ENCODE data around the gene ADAMTS15. TPM values are rescaled to one million over a fixed set of nuclear protein-coding genes. Genes with fewer than 3 reads are reported as not detected.

Gene ADAMTS15
- total RNA-seq, 1 donor, result 2.2 TPM

DNA sequence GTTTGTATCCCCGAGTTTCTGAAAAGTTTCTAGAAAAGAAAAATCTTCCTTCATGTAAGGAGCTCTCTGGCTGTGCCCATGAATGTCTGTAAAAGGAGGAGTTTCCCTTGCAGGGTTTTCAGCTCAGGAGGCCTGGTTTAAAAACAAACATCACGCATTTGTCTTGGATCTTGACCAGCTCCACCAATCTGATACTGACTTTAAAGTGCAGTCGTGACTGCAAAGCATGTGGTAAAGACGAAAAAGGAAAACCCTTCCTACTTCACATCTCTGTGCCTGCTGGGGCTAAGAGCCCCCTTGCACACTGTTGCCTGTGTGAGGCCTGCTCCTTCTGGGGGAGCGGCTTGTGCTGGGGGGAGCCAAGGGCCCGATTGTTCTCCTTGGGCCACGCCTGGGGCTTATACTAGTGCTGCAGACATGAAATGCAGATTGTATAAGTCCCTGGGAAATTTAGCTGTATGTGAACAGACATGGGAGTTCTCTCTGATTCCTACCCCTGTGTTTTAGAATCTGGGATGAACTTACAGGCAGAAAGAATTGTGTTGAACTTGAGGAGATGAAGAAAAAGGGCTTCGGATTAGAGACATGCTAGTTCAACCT, 62.1 kb downstream of the ADAMTS15 start:
- no peak overlapping the region for H3K4me3 ChIP-seq (ENCODE audit: low read depth, low read length)
- peak; percentile 52 for DNase-seq (ENCODE audit: low read depth)
- TF ChIP-seq, protein P1, sequence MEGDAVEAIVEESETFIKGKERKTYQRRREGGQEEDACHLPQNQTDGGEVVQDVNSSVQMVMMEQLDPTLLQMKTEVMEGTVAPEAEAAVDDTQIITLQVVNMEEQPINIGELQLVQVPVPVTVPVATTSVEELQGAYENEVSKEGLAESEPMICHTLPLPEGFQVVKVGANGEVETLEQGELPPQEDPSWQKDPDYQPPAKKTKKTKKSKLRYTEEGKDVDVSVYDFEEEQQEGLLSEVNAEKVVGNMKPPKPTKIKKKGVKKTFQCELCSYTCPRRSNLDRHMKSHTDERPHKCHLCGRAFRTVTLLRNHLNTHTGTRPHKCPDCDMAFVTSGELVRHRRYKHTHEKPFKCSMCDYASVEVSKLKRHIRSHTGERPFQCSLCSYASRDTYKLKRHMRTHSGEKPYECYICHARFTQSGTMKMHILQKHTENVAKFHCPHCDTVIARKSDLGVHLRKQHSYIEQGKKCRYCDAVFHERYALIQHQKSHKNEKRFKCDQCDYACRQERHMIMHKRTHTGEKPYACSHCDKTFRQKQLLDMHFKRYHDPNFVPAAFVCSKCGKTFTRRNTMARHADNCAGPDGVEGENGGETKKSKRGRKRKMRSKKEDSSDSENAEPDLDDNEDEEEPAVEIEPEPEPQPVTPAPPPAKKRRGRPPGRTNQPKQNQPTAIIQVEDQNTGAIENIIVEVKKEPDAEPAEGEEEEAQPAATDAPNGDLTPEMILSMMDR (IDR thresholded peaks at IDR 0.05; ENCODE audit: insufficient read depth, low read depth, low read length), result no peak

DNA sequence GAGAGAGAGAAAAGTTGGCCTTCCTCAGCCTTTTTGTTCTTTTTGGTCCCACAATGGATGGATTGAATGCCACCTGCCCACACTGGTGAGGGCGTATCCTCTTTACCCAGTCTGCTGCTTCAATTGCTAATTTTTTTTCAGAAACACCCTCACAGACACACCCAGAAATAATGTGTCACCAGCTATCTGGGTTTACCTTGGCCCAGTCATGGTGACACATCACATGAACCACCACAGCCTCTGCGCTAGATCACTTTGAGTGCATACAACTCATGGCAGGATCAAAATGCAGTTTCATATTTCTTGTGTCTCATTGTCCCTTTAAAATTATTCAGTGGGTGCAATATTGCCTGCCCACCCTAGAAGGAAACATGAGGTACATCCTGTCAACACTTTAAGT, 63.3 kb downstream of the ADAMTS15 start:
- no peak for DNase-seq (ENCODE audit: low read depth)
- H3K4me3 ChIP-seq (ENCODE audit: low read depth, low read length), result no peak overlapping the region
- TF ChIP-seq, protein P1 (IDR thresholded peaks at IDR 0.05; ENCODE audit: insufficient read depth, low read depth, low read length), result no peak

DNA sequence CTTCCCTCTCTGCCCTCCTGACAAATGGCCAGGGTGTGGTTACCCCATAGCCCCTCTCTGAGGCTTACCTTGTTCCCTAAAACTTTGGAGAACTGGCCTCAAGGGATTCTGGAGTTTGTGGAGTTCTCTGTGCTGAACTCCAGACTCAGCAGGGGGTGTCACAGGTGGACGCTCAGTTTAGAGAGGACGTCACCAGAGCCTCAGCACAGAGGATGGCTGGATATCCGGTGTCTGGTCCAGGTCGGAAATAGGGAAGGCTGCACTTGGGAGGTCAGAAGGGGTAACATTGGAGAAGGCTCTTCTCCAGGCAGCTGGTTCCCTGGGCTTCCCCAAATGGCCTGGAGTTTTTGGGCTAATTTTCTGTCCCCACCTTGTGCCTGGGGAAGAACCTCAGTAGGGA, 64.2 kb downstream of the ADAMTS15 start:
- TF ChIP-seq, protein P1 (IDR thresholded peaks at IDR 0.05; ENCODE audit: insufficient read depth, low read depth, low read length), result no peak
- DNase-seq (ENCODE audit: low read depth), result no peak

DNA sequence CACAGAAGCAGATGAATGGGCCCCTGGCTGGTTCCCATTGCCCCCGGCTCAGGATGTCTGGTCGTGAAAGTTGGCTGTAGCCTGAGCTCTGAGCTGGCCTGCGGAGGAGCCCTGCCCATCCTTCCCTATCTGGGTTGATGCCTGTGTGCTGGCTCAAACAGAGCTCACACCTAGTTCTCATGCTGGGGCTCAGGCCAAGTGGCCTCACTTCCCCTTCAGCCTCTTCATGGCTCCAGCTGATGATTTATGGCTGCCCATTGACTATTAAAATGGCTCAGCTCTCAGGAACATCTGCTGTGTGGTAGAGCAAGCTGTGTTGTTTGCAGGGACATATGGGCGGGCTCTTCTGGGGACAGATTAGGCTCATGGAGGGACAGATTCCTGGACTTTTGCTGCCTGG, 64.7 kb downstream of the ADAMTS15 start:
- DNase-seq (ENCODE audit: low read depth), result peak; percentile 67
- no peak overlapping the region for H3K4me3 ChIP-seq (ENCODE audit: low read depth, low read length)
- TF ChIP-seq, protein P1 (IDR thresholded peaks at IDR 0.05; ENCODE audit: insufficient read depth, low read depth, low read length), result no peak

More for the DNA sequence above, 64.2 kb downstream of the ADAMTS15 start:
- no peak overlapping the region for H3K4me3 ChIP-seq (ENCODE audit: low read depth, low read length)

DNA sequence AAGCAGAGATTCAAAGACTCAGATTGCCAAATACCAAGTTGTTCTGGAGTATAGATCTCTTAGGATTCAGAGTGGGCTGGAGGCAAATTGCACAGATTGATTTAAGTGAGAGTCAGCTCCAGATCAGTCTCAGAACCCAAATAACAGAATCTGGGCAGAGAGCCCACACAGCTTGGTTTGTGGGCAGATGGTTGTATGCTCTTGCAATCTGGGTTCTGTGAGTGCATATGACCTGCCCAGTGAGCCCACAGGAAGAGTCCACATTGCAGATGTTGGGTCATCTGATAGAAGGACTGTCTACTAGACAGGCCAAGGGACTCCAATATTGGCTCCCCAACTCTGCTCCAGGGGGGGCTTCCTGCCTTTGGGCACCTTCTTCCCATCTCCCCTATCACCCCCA, 65.9 kb downstream of the ADAMTS15 start:
- TF ChIP-seq, protein P1 (IDR thresholded peaks at IDR 0.05; ENCODE audit: insufficient read depth, low read depth, low read length), result no peak
- peak; percentile 37 for DNase-seq (ENCODE audit: low read depth)
- no peak overlapping the region for H3K4me3 ChIP-seq (ENCODE audit: low read depth, low read length)

DNA sequence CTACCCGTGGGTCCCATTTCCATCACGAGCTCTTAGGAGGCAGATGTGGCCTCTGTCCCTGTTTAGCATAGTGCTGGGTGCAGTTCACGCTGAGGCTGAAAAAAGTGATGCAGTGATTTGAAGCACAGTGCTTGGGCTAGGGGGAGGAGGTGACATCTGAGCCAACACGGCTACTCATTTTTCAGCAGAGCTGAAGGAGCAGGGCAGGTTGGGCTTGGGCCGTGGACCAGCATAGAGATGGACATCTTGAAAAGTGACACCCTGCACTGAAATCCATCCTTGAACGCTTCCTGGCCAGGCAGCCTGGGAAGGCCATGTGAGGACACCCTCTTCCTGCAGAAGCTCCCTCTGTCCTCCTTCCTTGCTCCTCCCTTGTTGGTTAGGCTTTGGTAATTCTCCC, 66.4 kb downstream of the ADAMTS15 start:
- no peak overlapping the region for H3K4me3 ChIP-seq (ENCODE audit: low read depth, low read length)
- no peak for DNase-seq (ENCODE audit: low read depth)
- TF ChIP-seq, protein P1 (IDR thresholded peaks at IDR 0.05; ENCODE audit: insufficient read depth, low read depth, low read length), result no peak
